Measurements from ENCODE around the gene PHLDA3. TPM values are rescaled to one million over a fixed set of nuclear protein-coding genes. Genes with fewer than 3 reads are reported as not detected.
"Not testable (repeated sequence)": the region's sequence is repeated elsewhere in the genome, so short reads cannot be mapped to it uniquely, and the experiment has no call there.

The PHLDA3 gene
- total RNA-seq, 6 experiments from 2014 or later: 1.0 to 10.9 (median 2.7) TPM

- no peaks in the 10 kb centered on the region for H3K27me3 ChIP-seq
- peaks cover 0 to 7% (median 0%) of the 10 kb centered on the region in 4 donors for H3K4me1 ChIP-seq
- no peak for ATAC-seq
- no peak overlapping the region for H3K27ac ChIP-seq
- no peaks in the 10 kb centered on the region for H3K36me3 ChIP-seq
- 68% methylated on average over 6 of the region's 8 CpGs for WGBS (ENCODE audit: insufficient coverage, low coverage, low lambda C conversion rate, missing lambda C conversion rate)
- TF ChIP-seq CTCF (IDR thresholded peaks at IDR 0.05) (no peak), POLR2A (IDR thresholded peaks at IDR 0.05) (no peak)
- intact Hi-C loops (cut with DNase I): no loop called here
- no peaks in the 10 kb centered on the region for H3K9me3 ChIP-seq
- DNase-seq: no peak
- no peak overlapping the region for H3K4me3 ChIP-seq
Measured at GRCh38 chr1:201475915-201476669, 7.1 kb upstream of the PHLDA3 start.

DNA sequence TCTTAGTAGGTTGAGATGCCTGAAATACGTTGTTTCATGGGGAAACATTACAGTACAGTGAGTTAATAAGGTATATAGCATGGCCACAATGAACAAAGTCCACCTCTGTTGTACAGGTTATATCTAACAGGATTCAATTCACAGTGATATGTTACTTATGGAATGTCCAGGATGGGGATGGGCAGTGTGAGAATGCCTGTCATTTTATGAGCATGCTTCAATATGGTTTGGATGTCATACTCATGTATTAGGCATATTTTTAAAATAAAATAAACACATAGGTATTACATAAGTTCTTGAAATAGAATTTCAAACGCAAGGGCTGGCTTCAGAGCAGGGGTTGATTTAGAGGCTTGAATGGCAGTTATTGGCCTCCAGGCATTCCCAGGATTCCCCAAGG is 6.1 kb upstream of the PHLDA3 start:
- H3K27me3 ChIP-seq: no peaks in the 10 kb centered on the region
- H3K4me3 ChIP-seq: no peak overlapping the region
- ATAC-seq (no peak), DNase-seq (no peak)
- no peaks in the 10 kb centered on the region for H3K4me1 ChIP-seq
- 66% methylated on average over 2 of the region's 2 CpGs for WGBS (ENCODE audit: insufficient coverage, low coverage, low lambda C conversion rate, missing lambda C conversion rate)
- no peak for TF ChIP-seq POLR2A (IDR thresholded peaks at IDR 0.05)
- no peak for TF ChIP-seq CTCF (IDR thresholded peaks at IDR 0.05)
- intact Hi-C loops (cut with DNase I): no loop called here
- no peaks in the 10 kb centered on the region for H3K9me3 ChIP-seq
- no peaks in the 10 kb centered on the region for H3K36me3 ChIP-seq
- H3K27ac ChIP-seq: no peak overlapping the region

DNA sequence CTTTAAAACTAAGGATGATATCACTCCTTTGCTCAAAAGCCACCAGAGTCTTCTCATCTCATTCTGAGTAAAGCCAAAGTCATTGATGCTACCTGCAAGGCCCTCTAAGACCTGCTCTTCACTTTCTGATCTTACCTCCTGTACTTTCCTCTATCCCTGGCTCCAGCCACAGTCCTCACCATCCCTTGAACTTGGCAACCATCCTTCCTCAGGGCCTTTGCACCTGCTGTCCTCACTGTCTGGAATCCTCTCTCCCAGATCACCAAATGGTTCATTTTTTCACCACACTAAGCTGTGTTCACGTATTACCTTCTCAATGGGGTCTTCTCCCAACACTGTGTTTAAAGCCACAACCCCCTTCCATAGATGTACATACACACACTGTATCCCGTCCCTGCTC is 4.3 kb upstream of the PHLDA3 start:
- Histone ChIP-seq H3K36me3 (no peaks in the 10 kb centered on the region), H3K9me3 (no peaks in the 10 kb centered on the region), H3K27ac (no peak overlapping the region), H3K4me3 (no peak overlapping the region), H3K27me3 (no peaks in the 10 kb centered on the region), H3K4me1 (peaks cover 0 to 4% (median 0%) of the 10 kb centered on the region in 4 donors)
- TF ChIP-seq CTCF (IDR thresholded peaks at IDR 0.05): no peak
- no peak for TF ChIP-seq POLR2A (IDR thresholded peaks at IDR 0.05)
- 77% methylated on average over 2 of the region's 2 CpGs for WGBS (ENCODE audit: insufficient coverage, low coverage, low lambda C conversion rate, missing lambda C conversion rate)
- ATAC-seq: no peak
- intact Hi-C loops (cut with DNase I): no loop called here
- DNase-seq: no peak

GRCh38 chr1:201472321-201472720 is 3.3 kb upstream of the PHLDA3 start:
- DNase-seq; intact Hi-C loops (cut with DNase I); H3K4me3 ChIP-seq; H3K36me3 ChIP-seq; H3K9me3 ChIP-seq; H3K27me3 ChIP-seq; H3K4me1 ChIP-seq; H3K27ac ChIP-seq; ATAC-seq: not testable (repeated sequence)
- WGBS (ENCODE audit: insufficient coverage, low coverage, low lambda C conversion rate, missing lambda C conversion rate): 94% methylated on average over 8 of the region's 8 CpGs

- intact Hi-C loops (cut with DNase I): no loop called here
- ATAC-seq: no peak
- 80% methylated on average over 2 of the region's 3 CpGs for WGBS (ENCODE audit: insufficient coverage, low coverage, low lambda C conversion rate, missing lambda C conversion rate)
Measured at GRCh38 chr1:201471772-201472171, 2.8 kb upstream of the PHLDA3 start.

More at GRCh38 chr1:201471772-201472171, 2.8 kb upstream of the PHLDA3 start:
- no peaks in the 10 kb centered on the region for H3K36me3 ChIP-seq
- no peak overlapping the region for H3K27ac ChIP-seq
- no peak for DNase-seq
- H3K9me3 ChIP-seq: no peaks in the 10 kb centered on the region
- no peak for TF ChIP-seq CTCF (IDR thresholded peaks at IDR 0.05)
- TF ChIP-seq POLR2A (IDR thresholded peaks at IDR 0.05): no peak
- no peaks in the 10 kb centered on the region for H3K27me3 ChIP-seq
- H3K4me1 ChIP-seq: peaks cover 0 to 4% (median 0%) of the 10 kb centered on the region in 4 donors
- no peak overlapping the region for H3K4me3 ChIP-seq
